NCI-H1436 (cell line): Measurements from ENCODE around the gene CTIF.
"Not testable (repeated sequence)": the region's sequence is repeated elsewhere in the genome, so short reads cannot be mapped to it uniquely, and the experiment has no call there.

Experiments
- DNase-seq: peaks from one replicate; lab custom pipeline; 2025; lab: John Stamatoyannopoulos, UW

Gene CTIF

GRCh38 chr18:48868468-48869466 lies 329.9 kb downstream of the CTIF start:
- no peak for DNase-seq

- no peak for DNase-seq
These were observed 330.8 kb downstream of the CTIF start for GRCh38 chr18:48869591-48869990.

GRCh38 chr18:48870926-48871325 lies 332.1 kb downstream of the CTIF start:
- not testable (repeated sequence) for DNase-seq

GRCh38 chr18:48871391-48872166 lies 332.7 kb downstream of the CTIF start:
- DNase-seq = no peak

GRCh38 chr18:48872234-48873145 lies 333.7 kb downstream of the CTIF start:
- no peak for DNase-seq

- no peak for DNase-seq
These were observed 335.4 kb downstream of the CTIF start for GRCh38 chr18:48874233-48874632.

- no peak for DNase-seq
These were observed 335.9 kb downstream of the CTIF start for GRCh38 chr18:48874701-48875162.

- DNase-seq = no peak
These were observed 336.6 kb downstream of the CTIF start for GRCh38 chr18:48875314-48875941.

GRCh38 chr18:48875942-48876511 lies 337.2 kb downstream of the CTIF start:
- no peak for DNase-seq

- DNase-seq = no peak
These were observed 337.8 kb downstream of the CTIF start for GRCh38 chr18:48876590-48876989.

- DNase-seq = no peak
These were observed 339.1 kb downstream of the CTIF start for GRCh38 chr18:48877941-48878340.

GRCh38 chr18:48878471-48878870 lies 339.6 kb downstream of the CTIF start:
- no peak for DNase-seq

- DNase-seq = no peak
These were observed 340.2 kb downstream of the CTIF start for GRCh38 chr18:48879008-48879431.

- no peak for DNase-seq
These were observed 342.1 kb downstream of the CTIF start for GRCh38 chr18:48880931-48881330.

GRCh38 chr18:48882379-48882778 lies 343.5 kb downstream of the CTIF start:
- DNase-seq = no peak

GRCh38 chr18:48884306-48884705 lies 345.5 kb downstream of the CTIF start:
- DNase-seq = no peak

- no peak for DNase-seq
These were observed 345.9 kb downstream of the CTIF start for GRCh38 chr18:48884771-48885170.

- no peak for DNase-seq
These were observed 346.6 kb downstream of the CTIF start for GRCh38 chr18:48885266-48885923.

- no peak for DNase-seq
These were observed 347.1 kb downstream of the CTIF start for GRCh38 chr18:48885924-48886400.
